Liver (tissue), 9 donors: Measurements from ENCODE around the gene CELSR1. TPM values are rescaled to one million over a fixed set of nuclear protein-coding genes. Genes with fewer than 3 reads are reported as not detected.

Source experiments
- DNase-seq: peaks from one replicate; pipeline ENCODE4 v3.0.0-alpha.2; 2017; ENCODE audit warnings: low spot score
- H3K27ac ChIP-seq, 2 donors: one replicate each; pipeline ENCODE4 v1.7.0; 2013; ENCODE audit warnings: inconsistent platforms in 2 of 2, low read length in 2 of 2, control low read depth in 1 of 2, low read depth in 1 of 2, mild to moderate bottlenecking in 1 of 2
- H3K27me3 ChIP-seq, 4 donors: one replicate each; pipeline versions ENCODE4 v1.6.1 to v1.7.0; 2013; ENCODE audit warnings: low read length in 3 of 4, inconsistent platforms in 1 of 4, mild to moderate bottlenecking in 1 of 4, moderate library complexity in 1 of 4; ENCODE audit not compliant: control insufficient read depth in 4 of 4, insufficient read depth in 4 of 4
- H3K36me3 ChIP-seq, 4 donors: one replicate each; pipeline versions ENCODE4 v1.6.1 to v1.7.0; 2013; ENCODE audit warnings: low read length in 3 of 4, mild to moderate bottlenecking in 3 of 4, low read depth in 1 of 4, moderate library complexity in 1 of 4; ENCODE audit not compliant: control insufficient read depth in 4 of 4, insufficient read depth in 3 of 4
- H3K4me1 ChIP-seq, 4 donors: one replicate each; pipeline versions ENCODE4 v1.6.1 to v1.7.0; 2013; ENCODE audit warnings: low read length in 3 of 4, mild to moderate bottlenecking in 3 of 4, moderate library complexity in 1 of 4; ENCODE audit not compliant: control insufficient read depth in 4 of 4, insufficient read depth in 4 of 4
- H3K4me3 ChIP-seq, 3 donors: one replicate each; pipeline versions ENCODE4 v1.6.1 to v1.7.0; 2013; ENCODE audit warnings: low read length in 3 of 3, control low read depth in 1 of 3, low read depth in 1 of 3, mild to moderate bottlenecking in 1 of 3
- H3K9ac ChIP-seq, 2 donors: one replicate each; pipeline ENCODE4 v1.7.0; 2013; ENCODE audit warnings: low read length in 2 of 2, mild to moderate bottlenecking in 2 of 2, moderate library complexity in 2 of 2, control low read depth in 1 of 2, low read depth in 1 of 2
- H3K9me3 ChIP-seq, 4 donors: one replicate each; pipeline versions ENCODE4 v1.6.1 to v1.7.0; 2013; ENCODE audit warnings: low read length in 3 of 4; ENCODE audit not compliant: control insufficient read depth in 4 of 4
- ATF3 ChIP-seq: IDR thresholded peaks from 2 replicates; pipeline ENCODE4 v1.6.1; 2016; ENCODE audit warnings: antibody characterized with exemption
- CTCF ChIP-seq: fragments of 150-350 bp; IDR thresholded peaks from 2 replicates; pipeline ENCODE4 v1.5.1; 2017; ENCODE audit warnings: improper control_type of control experiment, low read depth, low read length; ENCODE audit not compliant: missing input control
- FOXA1 ChIP-seq: IDR thresholded peaks from 2 replicates; pipeline ENCODE4 v1.6.1; 2016; ENCODE audit warnings: antibody characterized with exemption
- FOXA2 ChIP-seq: IDR thresholded peaks from 2 replicates; pipeline ENCODE4 v1.6.1; 2016; ENCODE audit warnings: antibody characterized with exemption
- GABPA ChIP-seq, 2 donors: IDR thresholded peaks in 1 of 2; conservative IDR thresholded peaks in 1 of 2; 2 replicates each; pipeline ENCODE4 v1.6.1; 2016; ENCODE audit warnings: antibody characterized with exemption in 2 of 2, mild to moderate bottlenecking in 1 of 2, moderate library complexity in 1 of 2
- JUND ChIP-seq, 2 donors: IDR thresholded peaks; 2 replicates each; pipeline ENCODE4 v1.6.1; 2016; ENCODE audit warnings: antibody characterized with exemption in 2 of 2
- MAX ChIP-seq: IDR thresholded peaks from 2 replicates; pipeline ENCODE4 v1.6.1; 2016; ENCODE audit warnings: antibody characterized with exemption
- NR2F2 ChIP-seq: IDR thresholded peaks from 2 replicates; pipeline ENCODE4 v1.6.1; 2016; ENCODE audit warnings: antibody characterized with exemption
- RAD21 ChIP-seq, 2 donors: IDR thresholded peaks; 2 replicates each; pipeline ENCODE4 v1.6.1; 2016; ENCODE audit warnings: antibody characterized with exemption in 2 of 2, mild to moderate bottlenecking in 2 of 2
- REST ChIP-seq: IDR thresholded peaks from 2 replicates; pipeline ENCODE4 v1.6.1; 2016; ENCODE audit warnings: antibody characterized with exemption, mild to moderate bottlenecking
- RXRA ChIP-seq, 2 donors: IDR thresholded peaks; 2 replicates each; pipeline ENCODE4 v1.6.1; 2017 to 2018; ENCODE audit warnings: antibody characterized with exemption in 2 of 2, mild to moderate bottlenecking in 1 of 2
- SP1 ChIP-seq: IDR thresholded peaks from 2 replicates; pipeline ENCODE4 v1.6.1; 2018; ENCODE audit warnings: antibody characterized with exemption, mild to moderate bottlenecking
- TAF1 ChIP-seq: conservative IDR thresholded peaks from 2 replicates; pipeline ENCODE4 v1.6.1; 2016; ENCODE audit warnings: antibody characterized with exemption, mild to moderate bottlenecking
- YY1 ChIP-seq: IDR thresholded peaks from 2 replicates; pipeline ENCODE4 v1.6.1; 2016; ENCODE audit warnings: antibody characterized with exemption, mild to moderate bottlenecking
- ZBTB33 ChIP-seq: IDR thresholded peaks from 2 replicates; pipeline ENCODE4 v1.6.1; 2016; ENCODE audit warnings: antibody characterized with exemption
- WGBS: extraction: QIAGEN DNeasy Blood & Tissue Kit; methylation state at CpG from one replicate; pipeline ENCODE4 v1.1.7; 2013; 5-methylcytosine and 5-hydroxymethylcytosine counted together
- polyA plus RNA-seq, 2 donors: library from polyadenylated mRNA; stranded (reverse) in 1 of 2; unstranded in 1 of 2; fragments of 200-250 nt in 1 of 2; fragments of >200 nt in 1 of 2; fragmentation: Nextera tagmentation in 1 of 2; extraction: Ambion mirVana in 1 of 2; gene quantifications; one replicate each; pipeline versions ENCODE4 v1.2.1 to v1.2.3, GENCODE V29; 2013 to 2015
- total RNA-seq, 2 donors: library from RNA; depleted of rRNA; stranded (reverse); fragments of >200 nt; gene quantifications; one replicate each; pipeline ENCODE4 v1.2.3, GENCODE V29; 2014
- donor health status: healthy.
- donor health status: healthy.
- donor health status: healthy.
- donor health status: healthy.
- donor health status: healthy.

The CELSR1 gene
- total and polyA plus RNA-seq, 4 donors, result 0.37 to 1.6 (median 1.3) TPM

- Histone ChIP-seq H3K27me3 (no peaks in the 10 kb centered on the region), H3K27ac (no peak overlapping the region), H3K4me1 (no peaks in the 10 kb centered on the region), H3K36me3 (no peaks in the 10 kb centered on the region), H3K9ac (no peak overlapping the region), H3K9me3 (no peaks in the 10 kb centered on the region), H3K4me3 (no peak overlapping the region)
- no peak for TF ChIP-seq MAX
- no peak for TF ChIP-seq RXRA (IDR thresholded peaks at IDR 0.05)
- no peak for TF ChIP-seq CTCF
- no peak for TF ChIP-seq RAD21 (IDR thresholded peaks at IDR 0.05)
- TF ChIP-seq ZBTB33, result no peak
- TF ChIP-seq ATF3, result no peak
- TF ChIP-seq FOXA2, result no peak
- WGBS, result 90% methylated on average over 4 of the region's 4 CpGs
- DNase-seq, result no peak
Observed at GRCh38 chr22:46446799-46447198, 90.6 kb downstream of the CELSR1 start.

GRCh38 chr22:46445771-46446420 lies 91.5 kb downstream of the CELSR1 start:
- Histone ChIP-seq H3K36me3 (no peaks in the 10 kb centered on the region), H3K27me3 (no peaks in the 10 kb centered on the region), H3K4me1 (no peaks in the 10 kb centered on the region), H3K9me3 (no peaks in the 10 kb centered on the region), H3K27ac (no peak overlapping the region), H3K9ac (no peak overlapping the region), H3K4me3 (no peak overlapping the region)
- 92% methylated on average over 21 of the region's 21 CpGs for WGBS
- DNase-seq, result no peak
- TF ChIP-seq RAD21 (IDR thresholded peaks at IDR 0.05) (no peak), ATF3 (no peak), YY1 (no peak), RXRA (IDR thresholded peaks at IDR 0.05) (no peak), SP1 (no peak), NR2F2 (no peak), FOXA2 (no peak), MAX (no peak), JUND (IDR thresholded peaks at IDR 0.05) (no peak), ZBTB33 (no peak), REST (no peak), TAF1 (no peak), CTCF (no peak), FOXA1 (no peak), GABPA (IDR thresholded peaks at IDR 0.05 in 1 of 2, conservative IDR thresholded peaks at IDR 0.05 in 1 of 2) (no peak)
